HG03439 (cell line): ENCODE measurements around the gene ROPN1.

Source experiments
- ATAC-seq: cut with Tn5 transposase; IDR thresholded peaks from one replicate; pipeline ENCODE4 v1.9.1; 2021; ENCODE audit warnings: mild to moderate bottlenecking, moderate library complexity; ENCODE audit not compliant: unreplicated experiment

ROPN1 gene

GRCh38 chr3:123951522-123952447 lies 40.1 kb downstream of the ROPN1 start:
- ATAC-seq = no peak

DNA sequence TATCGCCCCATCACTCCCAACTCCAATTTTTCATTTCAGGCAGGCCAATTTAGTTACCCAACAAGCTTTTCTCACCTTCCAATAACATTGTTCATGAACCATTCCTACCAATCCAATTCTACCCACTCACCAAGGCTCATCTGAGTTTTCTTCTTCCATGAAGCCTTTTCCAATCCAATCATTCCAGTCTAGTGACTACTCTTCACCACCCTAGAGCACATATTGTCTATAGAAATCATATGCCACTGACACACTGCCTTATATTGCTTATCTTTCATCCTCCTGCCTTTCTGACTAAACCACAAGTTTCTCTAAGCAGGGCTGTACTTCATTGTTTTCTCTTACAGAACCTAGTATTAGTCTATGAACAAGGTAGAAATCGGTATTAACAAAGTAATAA lies 42.3 kb downstream of the ROPN1 start:
- ATAC-seq = no peak

DNA sequence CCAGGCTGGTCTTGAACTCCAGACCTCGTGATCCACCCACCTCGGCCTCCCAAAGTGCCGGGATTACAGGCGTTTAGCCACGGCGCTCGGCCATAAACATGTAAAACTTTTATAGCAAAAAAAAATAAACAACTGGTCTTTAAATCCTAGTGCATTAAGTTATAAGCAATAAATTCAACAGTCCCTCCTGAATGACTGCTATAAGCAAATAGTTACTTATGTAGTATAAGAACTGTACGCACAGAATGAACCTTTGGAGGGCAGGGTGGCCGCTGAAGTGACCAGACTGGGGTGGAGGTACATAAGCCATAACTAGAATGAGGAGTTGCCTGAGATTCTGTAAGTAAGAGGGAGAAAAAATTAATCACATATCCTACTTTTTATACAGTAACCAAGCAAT lies 43.5 kb downstream of the ROPN1 start:
- no peak for ATAC-seq

- no peak for ATAC-seq
Measured at GRCh38 chr3:123947482-123947881, 44.4 kb downstream of the ROPN1 start.

DNA sequence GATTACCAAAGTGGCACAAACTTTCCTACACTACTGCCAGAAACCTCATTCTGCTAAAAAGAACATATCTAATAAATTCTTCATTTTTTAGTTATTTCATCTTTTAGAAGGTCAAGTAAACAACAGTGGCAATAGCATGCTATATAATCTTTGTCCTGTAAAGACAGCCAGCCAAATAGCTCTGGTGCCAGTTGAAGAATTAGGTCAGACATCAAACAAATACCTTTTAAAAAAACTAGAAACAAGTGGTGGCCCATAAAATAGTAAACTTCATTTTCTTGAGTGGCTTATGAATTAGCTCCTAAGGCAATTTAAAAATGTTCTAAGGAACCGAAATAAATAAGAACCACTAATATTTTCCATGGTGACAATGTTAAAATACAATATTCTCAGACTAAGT lies 50.4 kb downstream of the ROPN1 start:
- ATAC-seq = no peak

DNA sequence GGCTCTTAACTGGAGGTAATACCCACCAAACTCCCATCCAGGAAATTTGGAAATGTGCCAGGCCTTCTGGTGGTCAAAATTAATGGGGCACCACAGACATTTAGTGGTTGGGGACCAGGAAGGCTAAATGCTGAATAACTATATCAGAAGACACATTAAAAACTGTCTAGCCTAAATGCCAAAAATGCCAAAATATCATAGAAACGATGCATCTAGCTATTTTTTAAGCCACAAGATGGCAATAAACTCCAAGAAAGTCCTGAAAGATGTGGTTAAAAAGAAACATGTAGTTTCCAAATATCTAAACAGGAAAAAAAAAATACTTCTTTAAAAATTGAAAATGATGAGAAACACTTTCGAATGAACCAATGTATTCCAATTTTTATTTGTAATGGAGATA lies 50.8 kb downstream of the ROPN1 start:
- ATAC-seq = no peak

DNA sequence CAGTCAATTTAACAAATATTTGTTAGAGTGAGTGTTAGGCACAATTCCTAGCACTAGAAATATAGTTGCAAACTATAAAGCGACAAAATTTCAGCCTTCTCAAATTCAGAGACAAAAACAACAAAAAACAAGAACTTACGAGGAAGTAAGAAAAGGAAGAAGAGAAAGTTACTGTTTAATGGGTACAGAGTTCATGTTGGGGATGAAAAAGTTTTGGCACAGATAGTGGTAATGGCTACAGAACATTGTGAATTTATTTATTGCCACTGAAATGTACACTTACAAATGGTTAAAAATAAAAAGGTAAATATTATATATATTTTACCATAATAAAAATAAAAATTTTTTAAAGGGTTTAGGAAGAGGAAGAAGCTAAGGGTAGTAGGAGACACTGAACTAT lies 52.2 kb downstream of the ROPN1 start:
- no peak for ATAC-seq

- ATAC-seq = no peak
Measured at GRCh38 chr3:123936400-123936799, 55.5 kb downstream of the ROPN1 start.

GRCh38 chr3:123935830-123936229 lies 56.1 kb downstream of the ROPN1 start:
- no peak for ATAC-seq

DNA sequence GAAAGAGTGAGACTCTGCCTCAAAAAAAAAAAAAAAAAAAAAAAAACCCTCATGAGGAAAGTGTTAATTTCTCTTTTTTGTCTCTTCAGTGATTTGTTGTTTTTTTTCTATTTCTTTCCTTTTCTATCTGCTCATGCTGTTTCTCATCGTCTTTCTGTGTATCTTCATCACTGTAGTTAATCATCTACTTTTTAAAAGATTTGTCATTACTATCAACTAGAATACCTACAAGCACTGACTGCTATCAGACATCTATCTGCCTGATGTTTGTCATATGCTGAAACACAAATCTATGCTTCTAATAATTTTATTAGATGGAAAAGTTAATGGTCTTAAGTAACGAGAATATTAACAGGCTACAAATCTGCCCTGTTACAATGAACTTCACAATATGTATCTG lies 57.7 kb downstream of the ROPN1 start:
- no peak for ATAC-seq

DNA sequence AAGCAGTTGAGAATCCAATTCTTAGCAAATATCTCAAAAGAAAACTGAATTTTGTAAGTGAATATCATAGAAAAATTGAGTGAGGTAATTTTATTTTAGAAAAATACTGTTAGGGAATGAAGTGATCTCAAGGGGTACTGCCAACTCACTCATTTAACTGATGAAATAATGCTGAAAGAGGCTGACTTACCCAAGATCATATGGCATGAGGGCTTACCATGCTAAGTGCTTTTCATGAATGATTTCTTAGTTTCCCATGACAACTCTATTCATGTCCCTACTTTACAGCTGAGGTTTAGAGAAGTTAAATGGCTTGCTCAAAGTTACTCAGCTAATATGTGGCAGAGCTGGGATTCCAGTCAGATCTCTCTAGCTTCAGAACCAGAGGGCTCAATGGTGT lies 61.5 kb downstream of the ROPN1 start:
- no peak for ATAC-seq

DNA sequence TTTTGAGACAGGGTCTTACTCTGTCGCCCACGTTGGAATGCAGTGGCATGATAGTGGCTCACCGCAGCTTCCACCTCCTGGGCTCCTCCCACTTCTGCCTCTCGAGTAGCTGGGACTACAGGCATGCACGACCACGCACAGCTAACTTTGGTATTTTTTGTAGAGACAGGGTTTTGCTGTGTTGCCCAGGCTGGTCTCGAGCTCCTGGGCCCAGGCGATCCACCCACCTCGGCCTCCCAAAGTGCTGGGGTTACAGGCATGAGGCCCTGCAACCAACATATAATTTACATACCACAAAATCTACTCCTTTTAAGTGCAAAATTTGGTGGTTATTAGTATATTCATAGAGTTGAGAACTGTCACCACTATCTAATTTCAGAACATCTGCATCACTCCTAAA lies 62.6 kb downstream of the ROPN1 start:
- ATAC-seq = no peak

- no peak for ATAC-seq
Measured at GRCh38 chr3:123926396-123926795, 65.5 kb downstream of the ROPN1 start.

GRCh38 chr3:123920868-123921267 lies 71.1 kb downstream of the ROPN1 start:
- ATAC-seq = no peak

DNA sequence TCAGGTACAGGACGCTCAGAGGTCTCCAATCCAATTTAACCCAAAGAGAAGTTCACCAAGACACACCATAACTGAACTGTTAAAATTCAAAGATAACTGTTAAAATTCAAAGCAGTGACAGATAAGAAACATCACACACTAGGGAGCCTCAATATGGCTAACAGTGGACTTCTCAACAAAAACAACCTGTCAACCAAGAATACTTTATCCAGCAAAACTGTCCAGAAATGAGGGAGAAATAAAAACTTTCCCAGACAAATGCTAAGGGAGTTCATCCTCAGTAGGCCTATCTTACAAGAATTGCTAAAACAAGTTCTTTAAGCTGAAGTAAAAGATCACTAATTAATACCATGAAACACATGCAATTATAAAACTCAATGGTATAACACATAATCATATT lies 71.5 kb downstream of the ROPN1 start:
- ATAC-seq = no peak

DNA sequence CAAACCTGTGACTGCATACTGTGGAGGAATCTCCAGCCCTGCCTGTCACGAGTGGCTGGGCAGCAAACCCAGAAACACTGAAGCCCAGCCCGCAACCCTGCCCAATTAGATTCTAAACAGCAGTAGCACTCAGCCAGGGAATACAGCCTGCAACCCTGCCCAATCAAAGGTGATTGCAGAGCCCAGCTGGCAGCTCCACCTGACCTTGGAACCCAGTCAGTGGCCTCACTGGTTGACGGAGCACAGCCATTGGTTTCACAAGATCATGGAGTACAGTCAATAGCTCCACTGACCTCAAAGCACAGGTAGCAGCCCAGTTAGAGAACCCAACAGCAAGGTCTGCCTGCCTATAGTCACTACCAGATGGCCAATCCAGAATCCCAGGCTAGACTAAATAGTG lies 72.6 kb downstream of the ROPN1 start:
- no peak for ATAC-seq
